ENCODE results near the gene CYBC1.

The CYBC1 gene

DNA sequence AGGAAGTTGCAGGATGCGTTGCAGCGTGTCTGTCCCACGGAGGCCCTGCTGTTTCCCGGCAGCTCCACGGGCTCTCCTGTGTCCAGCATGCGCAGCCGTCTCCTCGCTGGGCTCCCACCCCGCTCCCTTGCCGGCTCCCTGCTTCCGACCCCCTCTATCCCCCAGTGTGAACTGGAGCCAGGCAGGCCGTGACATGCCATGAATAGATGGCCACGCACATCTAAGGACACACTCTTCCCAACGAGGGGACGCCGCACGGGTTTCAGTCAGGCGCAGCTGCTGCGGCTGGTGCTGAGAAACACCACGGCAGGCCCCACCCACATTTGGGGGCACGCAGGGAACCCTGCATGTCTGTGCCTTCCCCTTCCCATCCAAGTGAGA, 41.6 kb downstream of the CYBC1 start:
- DNase-seq (ENCODE audit: insufficient read length, low spot score) (no peak), FAIRE-seq (no peak)
- TF ChIP-seq CTCF (IDR thresholded peaks at IDR 0.05; ENCODE audit: insufficient read depth, missing control alignments) = no peak

DNA sequence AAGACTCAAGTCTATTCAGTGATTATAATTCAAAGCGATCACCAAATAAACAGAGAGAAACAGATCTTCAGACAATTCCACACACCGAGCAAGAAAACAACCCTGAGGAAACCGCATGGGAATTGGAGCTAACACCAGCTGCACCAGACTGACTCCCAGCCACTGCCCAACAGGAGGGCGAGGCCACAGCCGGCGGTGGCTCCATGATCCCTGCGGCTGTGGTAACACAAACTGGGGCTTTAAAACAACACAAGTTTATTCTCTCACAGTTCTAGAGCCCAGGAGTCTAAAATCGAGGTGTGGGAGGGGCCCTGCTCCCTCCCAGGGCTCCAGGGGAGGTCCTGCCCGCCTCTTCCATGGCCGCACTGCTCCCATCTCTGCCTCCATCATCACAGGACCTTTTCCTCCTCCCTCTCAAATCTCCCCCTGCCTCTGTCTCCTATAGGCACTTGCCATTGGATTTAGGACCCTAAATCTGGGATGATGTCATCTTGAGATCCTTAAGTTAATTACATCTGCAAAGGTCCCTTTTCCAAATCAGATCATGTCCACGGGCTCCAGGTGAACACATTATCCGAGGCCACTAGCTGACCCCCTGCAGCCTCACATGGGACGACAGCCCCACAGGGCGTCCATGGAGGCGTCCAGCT, 42.1 kb downstream of the CYBC1 start:
- DNase-seq (ENCODE audit: insufficient read length, low spot score) = no peak
- TF ChIP-seq CTCF (IDR thresholded peaks at IDR 0.05; ENCODE audit: insufficient read depth, missing control alignments) = no peak
- FAIRE-seq = no peak

DNA sequence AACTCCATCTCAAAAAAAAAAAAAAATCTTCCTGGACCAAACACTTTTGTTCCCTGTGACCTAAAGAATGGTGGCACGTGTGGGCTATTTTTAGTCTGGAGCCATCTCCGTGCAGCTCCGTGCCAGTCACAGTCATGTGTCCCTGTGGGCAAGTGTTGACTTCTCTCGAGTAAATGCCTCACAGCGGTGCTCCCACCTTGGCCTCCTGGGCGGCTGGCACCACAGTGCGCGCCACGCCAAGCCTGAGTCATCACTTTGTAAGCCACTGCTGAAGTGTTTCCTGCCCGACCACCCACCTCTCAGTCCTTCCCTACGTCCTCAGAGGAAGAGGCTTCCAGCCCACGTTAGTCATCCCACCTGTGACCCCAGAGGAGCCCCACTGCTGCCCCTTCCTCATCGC, 43.3 kb downstream of the CYBC1 start:
- FAIRE-seq (no peak), DNase-seq (ENCODE audit: insufficient read length, low spot score) (no peak)
- TF ChIP-seq CTCF (IDR thresholded peaks at IDR 0.05; ENCODE audit: insufficient read depth, missing control alignments) = no peak

GRCh38 chr17:82406131-82406671, 44.4 kb downstream of the CYBC1 start:
- TF ChIP-seq CTCF (IDR thresholded peaks at IDR 0.05; ENCODE audit: insufficient read depth, missing control alignments) = no peak
- FAIRE-seq (no peak), DNase-seq (ENCODE audit: insufficient read length, low spot score) (no peak)

DNA sequence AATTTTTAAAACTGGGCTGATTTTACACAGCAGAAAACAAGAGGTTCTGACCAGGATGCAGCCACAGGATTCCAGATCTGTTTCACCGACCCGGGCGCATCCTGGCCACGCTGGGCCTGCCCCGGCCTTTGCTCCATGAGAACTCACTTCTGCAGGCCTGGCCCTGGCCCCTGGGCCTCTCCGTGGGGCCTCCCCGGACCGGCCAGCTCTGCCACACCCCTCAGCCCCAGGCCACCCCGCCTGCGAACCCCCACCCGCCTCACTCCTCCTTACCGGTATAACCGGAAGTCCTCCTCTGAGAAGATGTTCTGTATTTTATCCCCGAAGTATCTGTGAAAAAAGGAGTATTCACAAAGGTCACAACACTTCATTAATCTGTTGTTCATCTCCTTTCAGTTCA, 45.5 kb downstream of the CYBC1 start:
- no peak for TF ChIP-seq CTCF (IDR thresholded peaks at IDR 0.05; ENCODE audit: insufficient read depth, missing control alignments)
- no peak for DNase-seq (ENCODE audit: insufficient read length, low spot score)
- no peak for FAIRE-seq

- no peak for TF ChIP-seq CTCF (IDR thresholded peaks at IDR 0.05; ENCODE audit: insufficient read depth, missing control alignments)
- FAIRE-seq (no peak), DNase-seq (ENCODE audit: insufficient read length, low spot score) (no peak)
Observed at GRCh38 chr17:82403662-82404660, 46.6 kb downstream of the CYBC1 start.
